Type B pancreatic cell (in vitro differentiated cells): ENCODE results near the gene ANKS1A. TPM values are rescaled to one million over a fixed set of nuclear protein-coding genes. Genes with fewer than 3 reads are reported as not detected.

ENCODE experiments used
- DNase-seq: peaks from one replicate; pipeline ENCODE4 v3.0.0; 2021; ENCODE audit warnings: mixed read lengths; ENCODE audit not compliant: unreplicated experiment; ENCODE audit errors: extremely low spot score
- H3K27ac Mint-ChIP-seq: 2 replicates; pipeline ENCODE4 v1.8.0; 2021; ENCODE audit warnings: mild to moderate bottlenecking, mixed read lengths
- H3K27me3 Mint-ChIP-seq: 2 replicates; pipeline ENCODE4 v1.8.0; 2021; ENCODE audit warnings: mixed read lengths
- H3K36me3 Mint-ChIP-seq: 2 replicates; pipeline ENCODE4 v1.8.0; 2021; ENCODE audit warnings: mixed read lengths
- H3K4me1 Mint-ChIP-seq: one replicate; pipeline ENCODE4 v1.8.0; 2021; ENCODE audit warnings: mixed read lengths; ENCODE audit not compliant: unreplicated experiment
- H3K4me3 Mint-ChIP-seq: 2 replicates; pipeline ENCODE4 v1.8.0; 2021; ENCODE audit warnings: mild to moderate bottlenecking, mixed read lengths
- H3K9me3 Mint-ChIP-seq: 2 replicates; pipeline ENCODE4 v1.8.0; 2021; ENCODE audit warnings: mixed read lengths
- CTCF ChIP-seq: fragments of 200-600 bp; sonication (generic); conservative IDR thresholded peaks from 2 replicates; pipeline ENCODE4 v1.5.0; 2021; ENCODE audit warnings: antibody characterized with exemption, mild to moderate bottlenecking
- total RNA-seq: library from RNA; stranded (reverse); gene quantifications from 2 replicates; pipeline ENCODE4 v1.2.1, GENCODE V29; 2021; ENCODE audit warnings: low replicate concordance

Gene ANKS1A
- total RNA-seq, 1 donor from 2014 or later: 28.0 TPM

DNA sequence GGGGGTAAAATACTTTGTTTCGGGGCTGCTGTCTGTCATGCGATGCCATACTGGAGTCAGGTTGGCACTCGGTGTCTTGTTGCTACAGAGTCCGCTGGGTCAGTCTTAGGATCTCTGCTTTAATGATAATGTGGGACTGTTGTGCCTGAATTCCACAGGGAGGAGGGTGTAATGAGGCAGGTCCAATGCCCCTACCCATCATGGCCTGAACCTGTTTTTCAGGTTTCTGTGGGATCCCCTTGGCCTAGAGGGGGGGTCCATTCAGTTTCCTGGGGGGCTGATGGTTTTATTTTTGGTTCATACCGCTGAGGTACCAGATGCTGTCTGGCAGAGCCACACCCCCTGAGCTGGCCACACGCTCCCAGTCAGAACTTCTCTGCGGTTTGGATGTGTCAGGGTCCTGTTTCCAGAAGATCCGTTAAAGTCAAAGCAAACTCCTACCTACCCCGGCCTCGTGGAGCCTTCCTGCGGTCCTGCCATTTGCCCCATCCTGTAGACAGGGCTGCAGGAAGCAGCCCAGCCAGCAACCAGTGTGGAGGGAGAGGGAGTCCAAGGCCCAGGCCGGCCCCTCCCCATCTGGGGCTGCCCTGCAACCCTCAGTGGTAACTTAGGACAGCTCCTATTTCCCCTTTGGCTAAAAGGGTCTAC is 182.4 kb downstream of the ANKS1A start:
- Mint-ChIP-seq H3K4me1 (peaks cover 8% of the 10 kb centered on the region), H3K36me3 (peaks cover 19% of the 10 kb centered on the region), H3K27ac (no peak overlapping the region), H3K27me3 (no peaks in the 10 kb centered on the region), H3K4me3 (no peak overlapping the region), H3K9me3 (no peaks in the 10 kb centered on the region)
- TF ChIP-seq CTCF: no peak
- no peak for DNase-seq

DNA sequence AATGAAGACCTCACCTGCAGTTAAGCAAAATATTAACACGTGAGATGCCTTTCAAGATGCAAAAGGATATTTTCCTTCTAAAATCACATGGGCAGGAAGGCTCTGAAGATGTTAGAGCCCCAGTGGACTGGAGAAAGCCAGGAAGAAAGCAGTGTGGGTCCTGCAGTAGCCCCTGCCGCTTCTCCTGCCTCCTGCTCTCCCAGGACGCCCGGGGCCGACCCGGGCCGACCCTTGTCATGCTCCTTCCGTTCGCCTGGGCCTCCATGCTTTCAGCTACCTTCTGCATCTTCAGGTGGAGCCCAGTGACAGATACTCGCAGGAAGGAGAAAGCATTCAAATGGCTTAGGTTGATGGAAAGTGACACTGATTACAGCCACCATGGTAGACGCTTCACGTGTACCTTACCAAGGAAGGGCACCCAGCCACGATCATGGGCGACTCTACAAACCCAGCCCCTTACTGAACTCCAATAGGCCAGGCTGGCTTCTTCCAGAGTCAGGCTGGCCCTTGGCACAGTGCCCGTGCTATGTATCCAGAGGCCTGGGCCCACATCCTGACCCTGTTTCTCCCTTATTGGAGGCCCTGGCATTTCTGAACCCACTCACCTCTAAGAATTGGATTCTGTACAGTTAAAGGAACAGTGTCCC is 183.1 kb downstream of the ANKS1A start:
- DNase-seq: no peak
- peaks cover 19% of the 10 kb centered on the region for H3K36me3 Mint-ChIP-seq
- H3K9me3 Mint-ChIP-seq: no peaks in the 10 kb centered on the region
- H3K4me3 Mint-ChIP-seq: no peak overlapping the region
- peaks cover 8% of the 10 kb centered on the region for H3K4me1 Mint-ChIP-seq
- H3K27ac Mint-ChIP-seq: no peak overlapping the region
- H3K27me3 Mint-ChIP-seq: no peaks in the 10 kb centered on the region
- TF ChIP-seq CTCF: no peak

GRCh38 chr6:35072698-35073055 is 183.6 kb downstream of the ANKS1A start:
- peaks cover 8% of the 10 kb centered on the region for H3K4me1 Mint-ChIP-seq
- H3K27me3 Mint-ChIP-seq: no peaks in the 10 kb centered on the region
- no peak for DNase-seq
- H3K36me3 Mint-ChIP-seq: peaks cover 19% of the 10 kb centered on the region
- no peak for TF ChIP-seq CTCF
- H3K27ac Mint-ChIP-seq: no peak overlapping the region
- H3K4me3 Mint-ChIP-seq: no peak overlapping the region
- H3K9me3 Mint-ChIP-seq: no peaks in the 10 kb centered on the region

DNA sequence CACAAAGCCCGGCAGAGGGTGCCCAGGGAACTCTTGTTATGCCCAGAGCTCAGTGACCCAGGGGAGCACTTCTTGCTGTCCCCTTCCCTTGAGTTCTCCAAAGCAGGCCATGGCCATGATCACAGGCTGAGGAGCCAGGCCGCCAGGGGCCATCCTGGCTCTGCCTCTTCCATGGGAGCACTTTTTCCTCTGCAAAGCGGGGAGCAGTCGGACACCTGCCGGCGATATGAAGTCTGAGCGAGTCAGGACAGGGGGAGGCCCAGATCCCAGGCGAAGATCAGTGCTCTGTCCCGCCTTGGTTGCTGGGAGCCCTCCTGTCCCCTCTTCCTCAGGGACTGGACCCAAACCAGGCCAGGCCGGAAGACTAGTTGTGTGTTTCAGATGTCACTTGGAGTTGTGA is 184.2 kb downstream of the ANKS1A start:
- Mint-ChIP-seq H3K4me1 (peaks cover 8% of the 10 kb centered on the region), H3K27me3 (no peaks in the 10 kb centered on the region), H3K36me3 (peaks cover 19% of the 10 kb centered on the region), H3K27ac (peak overlapping the region; percentile 62), H3K9me3 (no peaks in the 10 kb centered on the region), H3K4me3 (no peak overlapping the region)
- DNase-seq: no peak
- TF ChIP-seq CTCF: no peak

- no peak for DNase-seq
- Mint-ChIP-seq H3K9me3 (no peaks in the 10 kb centered on the region), H3K27me3 (no peaks in the 10 kb centered on the region), H3K4me1 (peaks cover 8% of the 10 kb centered on the region), H3K36me3 (peaks cover 16% of the 10 kb centered on the region), H3K4me3 (no peak overlapping the region), H3K27ac (no peak overlapping the region)
- TF ChIP-seq CTCF: no peak
Measured at GRCh38 chr6:35073766-35074471, 184.9 kb downstream of the ANKS1A start.
